HG03558 (cell line): ENCODE measurements around the gene SEZ6L2.
"Not testable (repeated sequence)": the region's sequence is repeated elsewhere in the genome, so short reads cannot be mapped to it uniquely, and the experiment has no call there.

Source experiments
- ATAC-seq: cut with Tn5 transposase; IDR thresholded peaks from one replicate; pipeline ENCODE4 v1.9.1; 2021; ENCODE audit warnings: moderate number of reproducible peaks; ENCODE audit not compliant: unreplicated experiment; ENCODE audit errors: extremely low read depth

Gene SEZ6L2

DNA sequence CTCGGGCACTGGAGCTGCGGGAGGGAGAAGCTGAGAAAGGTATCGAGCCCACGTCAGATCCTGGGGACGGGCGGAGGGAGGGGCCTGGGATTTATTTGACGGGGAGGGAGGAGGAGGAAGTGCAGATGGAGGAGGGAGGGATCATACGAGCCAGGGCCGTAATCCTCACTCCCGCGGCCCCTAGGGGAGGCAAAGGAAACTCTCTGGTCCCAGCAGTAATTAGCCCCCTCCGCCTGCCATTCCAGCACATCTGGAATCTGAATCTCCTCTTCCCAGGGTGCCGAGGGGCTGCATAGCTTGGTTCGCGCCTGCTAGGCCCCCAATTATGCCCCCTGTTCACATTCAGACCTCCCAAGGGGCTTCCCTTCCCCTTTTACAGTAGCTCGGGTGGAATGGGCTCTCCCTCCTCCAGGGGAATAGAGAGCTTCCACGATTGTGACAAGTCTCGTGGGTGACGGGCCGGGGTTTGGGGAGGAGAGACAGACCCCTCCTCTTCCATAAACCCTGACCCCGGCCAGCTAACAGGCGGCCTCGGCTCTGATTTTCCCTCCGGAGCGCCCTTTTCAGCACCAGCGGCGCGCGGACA lies at the start of gene SEZ6L2:
Gene SEZ6L2 (minus strand): TSS at position 35 of the 586 bp plus-strand sequence. CDS start 531 bp downstream, outside the sequence.
- ATAC-seq = no peak

DNA sequence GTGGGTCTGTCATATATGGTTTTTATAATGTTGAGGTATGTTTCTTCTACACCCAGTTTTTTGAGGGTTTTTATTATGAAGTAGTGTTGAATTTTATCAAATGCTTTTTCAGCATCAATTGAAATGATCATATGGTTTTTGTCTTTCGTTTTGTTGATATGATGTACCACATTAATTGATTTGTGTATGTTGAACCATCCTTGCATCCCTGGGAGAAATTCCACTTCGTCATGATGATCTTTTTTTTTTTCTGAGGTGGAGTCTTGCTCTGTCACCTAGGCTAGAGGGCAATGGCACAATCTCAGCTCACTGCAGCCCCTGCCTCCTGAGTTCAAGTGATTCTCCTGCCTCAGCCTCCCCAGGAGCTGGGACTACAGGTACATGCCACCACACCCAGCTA lies 48.5 kb upstream of the SEZ6L2 start:
- no peak for ATAC-seq

- ATAC-seq = no peak
Measured at GRCh38 chr16:29943846-29944799, 44.8 kb upstream of the SEZ6L2 start.

- no peak for ATAC-seq
Measured at GRCh38 chr16:29940656-29941055, 41.3 kb upstream of the SEZ6L2 start.

DNA sequence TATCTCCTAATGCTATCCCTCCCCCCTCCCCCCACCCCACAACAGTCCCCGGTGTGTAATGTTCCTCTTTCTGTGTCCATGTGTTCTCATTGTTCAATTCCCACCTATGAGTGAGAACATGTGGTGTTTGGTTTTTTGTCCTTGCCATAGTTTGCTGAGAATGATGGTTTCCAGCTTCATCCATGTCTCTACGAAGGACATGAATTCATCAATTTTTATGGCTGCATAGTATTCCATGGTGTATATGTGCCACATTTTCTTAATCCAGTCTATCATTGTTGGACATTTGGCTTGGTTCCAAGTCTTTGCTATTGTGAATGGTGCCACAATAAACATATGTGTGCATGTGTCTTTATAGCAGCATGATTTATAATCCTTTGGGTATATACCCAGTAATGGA lies 32.4 kb upstream of the SEZ6L2 start:
- not testable (repeated sequence) for ATAC-seq

DNA sequence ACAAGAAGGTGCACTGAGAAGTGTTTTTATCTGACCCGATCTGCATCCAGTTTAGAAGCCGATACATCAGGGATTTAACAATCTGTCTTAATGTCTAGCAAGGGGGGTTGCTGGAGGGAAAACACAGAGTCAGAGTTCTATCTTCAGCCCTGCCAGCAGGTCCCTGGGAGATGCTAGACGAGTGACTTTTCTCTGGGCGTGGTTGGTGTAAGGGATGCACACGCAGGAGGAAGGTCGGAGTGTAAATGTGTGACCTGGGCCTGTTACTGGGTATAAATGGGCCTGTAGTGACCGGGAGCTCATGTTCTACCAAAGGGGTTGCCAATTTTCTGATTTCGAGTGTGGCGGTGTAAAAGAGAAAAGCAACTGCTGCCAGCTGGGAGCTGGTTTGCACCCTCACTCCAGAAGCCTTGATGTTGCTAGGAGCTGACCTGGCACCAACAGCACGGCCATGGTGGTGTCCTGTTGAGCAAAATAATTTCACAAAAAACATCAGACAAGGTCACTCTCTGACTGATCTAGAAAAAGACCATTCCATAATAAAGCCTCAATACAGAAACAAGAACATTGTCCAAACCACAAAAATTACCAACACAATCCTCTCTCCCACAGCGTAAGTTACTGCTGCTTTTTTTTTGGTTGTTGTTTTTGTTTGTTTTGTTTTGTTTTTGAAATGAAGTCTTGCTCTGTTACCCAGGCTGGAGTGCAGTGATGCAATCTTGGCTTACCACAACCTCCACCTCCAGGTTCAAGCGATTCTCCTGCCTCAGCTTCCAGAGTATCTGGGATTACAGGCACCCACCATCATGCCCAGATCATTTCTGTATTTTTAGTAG lies 27.9 kb upstream of the SEZ6L2 start:
- ATAC-seq = no peak

- ATAC-seq = no peak
Measured at GRCh38 chr16:29926711-29927052, 27.3 kb upstream of the SEZ6L2 start.

DNA sequence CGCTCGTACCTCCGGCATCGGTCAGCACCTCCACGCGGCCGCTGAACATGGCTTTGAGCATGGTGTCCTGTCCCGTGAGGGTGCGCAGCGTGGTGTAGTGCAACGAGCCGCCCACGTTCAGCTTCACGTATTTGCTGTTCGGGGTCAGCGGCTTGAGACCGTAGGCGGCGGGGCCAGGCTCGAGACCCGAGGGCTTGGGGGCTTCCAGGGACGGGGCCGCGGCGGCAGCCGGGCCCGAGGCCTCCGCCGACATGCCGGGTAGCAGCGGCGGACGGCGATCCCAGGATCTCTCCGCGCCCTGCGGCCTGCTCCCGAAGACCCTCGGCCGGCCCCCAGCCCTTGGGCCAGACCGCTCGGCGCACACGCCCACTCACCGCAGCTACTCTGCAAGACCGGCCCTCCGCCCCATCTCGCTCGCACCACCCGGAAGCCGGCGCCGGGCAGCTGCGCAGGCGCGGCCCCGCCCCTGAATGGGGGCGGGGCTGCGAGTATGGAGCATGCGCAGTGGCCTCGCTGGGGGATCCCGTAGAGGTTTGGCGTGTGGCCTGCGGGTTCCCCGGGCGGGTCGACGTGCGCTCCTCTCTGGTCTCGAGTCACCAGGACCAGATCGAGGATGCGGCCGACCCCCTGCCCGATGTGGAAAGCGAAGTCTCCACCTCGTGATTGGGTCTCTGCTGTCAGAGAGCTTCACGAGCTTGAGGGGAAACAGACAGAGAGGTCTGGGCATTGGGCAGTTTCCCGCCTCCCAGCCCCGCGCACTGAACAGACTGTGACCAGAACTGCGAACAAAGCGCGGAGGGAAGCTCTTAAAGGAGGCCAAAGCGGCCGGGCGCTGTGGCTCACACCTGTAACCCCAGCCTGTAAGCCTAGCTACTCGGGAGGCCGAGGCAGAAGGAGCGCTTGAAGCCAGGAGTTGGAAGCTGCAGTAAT lies 26.7 kb upstream of the SEZ6L2 start, which contains the start of gene KCTD13:
Gene KCTD13 (minus strand): TSS at position 446 of the 930 bp plus-strand sequence. CDS start 193 bp downstream, at position 253.
- peak; percentile 67 for ATAC-seq

DNA sequence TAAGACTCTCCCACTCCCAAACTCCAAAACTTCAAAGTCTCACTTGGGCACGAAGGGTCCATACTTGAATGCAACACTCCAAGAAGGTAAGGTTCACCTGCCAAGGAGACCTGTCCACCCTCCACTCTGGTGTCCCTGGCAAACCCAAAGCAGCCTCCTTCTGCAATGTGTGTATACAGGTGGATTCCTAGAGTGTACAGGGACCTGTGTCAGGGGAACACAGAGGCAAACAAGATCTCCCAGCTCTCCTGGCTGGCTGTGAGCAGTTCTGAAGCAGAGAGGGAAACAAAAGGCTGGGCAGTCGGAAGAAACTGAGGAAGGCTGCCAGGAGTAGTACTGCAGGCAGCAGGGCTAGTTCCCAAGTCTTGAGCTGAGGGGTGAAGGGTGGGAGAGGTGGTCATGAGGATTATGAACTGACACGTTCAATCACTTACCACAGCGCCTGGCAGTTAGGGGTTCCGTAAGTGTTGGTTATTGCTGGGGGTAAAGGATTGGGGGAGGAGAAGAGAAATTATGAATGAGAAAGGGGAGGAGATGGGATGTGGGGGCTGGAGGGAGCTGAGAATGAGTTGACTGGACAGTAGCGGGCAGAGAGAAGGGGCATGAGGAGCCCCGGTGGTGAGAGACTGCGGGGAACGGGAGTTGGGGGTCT lies 25.9 kb upstream of the SEZ6L2 start:
- no peak for ATAC-seq

- no peak for ATAC-seq
Measured at GRCh38 chr16:29922986-29923501, 23.7 kb upstream of the SEZ6L2 start.

GRCh38 chr16:29922326-29922725 lies 23.0 kb upstream of the SEZ6L2 start:
- ATAC-seq = no peak

DNA sequence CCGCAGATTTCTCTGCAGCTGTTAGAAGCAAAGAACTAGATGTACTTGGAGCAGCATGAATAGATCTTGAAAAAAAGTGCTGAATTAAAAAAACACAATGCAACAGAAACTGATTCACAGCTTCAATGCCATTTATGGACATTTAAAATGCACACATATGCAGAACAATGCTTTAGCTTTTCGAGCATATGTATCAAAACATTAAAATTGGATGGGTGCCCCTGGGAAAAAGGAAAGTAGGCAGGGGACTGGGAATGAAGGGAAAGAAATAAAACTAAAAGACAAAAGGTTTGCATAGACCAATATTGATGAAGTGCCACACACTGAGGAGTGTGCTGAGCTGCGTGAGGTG lies 21.7 kb upstream of the SEZ6L2 start:
- ATAC-seq = no peak

DNA sequence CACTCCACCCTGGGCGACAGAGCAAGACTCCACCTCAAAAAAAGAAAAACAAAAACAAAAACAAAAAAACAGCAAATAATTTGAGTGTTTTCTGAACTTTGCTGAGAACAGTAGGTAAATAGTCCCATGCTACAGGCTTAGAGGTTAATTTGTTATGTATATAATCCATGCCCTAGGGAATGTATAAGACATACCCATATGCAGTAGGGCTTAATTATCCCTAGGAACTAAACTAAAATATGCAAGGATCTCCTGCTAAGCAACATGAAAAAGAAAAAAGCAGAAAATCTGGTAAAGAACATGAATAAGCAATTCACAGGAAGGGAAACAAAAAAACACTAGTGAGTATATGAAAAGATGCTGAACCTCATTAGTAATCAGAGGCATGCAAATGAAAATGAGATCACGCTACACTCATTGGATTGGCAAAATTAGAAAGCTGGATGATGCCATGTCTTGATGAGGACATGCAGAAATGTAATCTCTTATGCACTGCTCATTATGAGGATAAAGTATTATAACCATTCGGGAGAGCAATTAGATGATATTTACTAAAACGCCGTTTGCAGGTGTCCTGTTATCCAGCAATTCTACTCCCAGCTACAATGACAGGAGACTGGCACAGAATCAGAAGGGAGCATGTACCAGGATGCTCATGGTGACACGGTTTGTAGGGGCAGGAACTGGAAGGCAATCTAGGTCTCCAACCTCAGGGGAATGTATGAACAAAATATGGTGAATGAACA lies 21.1 kb upstream of the SEZ6L2 start:
- ATAC-seq = no peak

- ATAC-seq = no peak
Measured at GRCh38 chr16:29916979-29917378, 17.6 kb upstream of the SEZ6L2 start.

GRCh38 chr16:29915590-29916247 lies 16.4 kb upstream of the SEZ6L2 start:
- ATAC-seq = no peak

GRCh38 chr16:29913514-29913913 lies 14.2 kb upstream of the SEZ6L2 start:
- ATAC-seq = no peak

GRCh38 chr16:29912087-29912486 lies 12.7 kb upstream of the SEZ6L2 start:
- ATAC-seq = no peak

- ATAC-seq = no peak
Measured at GRCh38 chr16:29911676-29912010, 12.3 kb upstream of the SEZ6L2 start.
